Activated CD4-positive, alpha-beta T cell treated with anti-CD3 and anti-CD28 coated beads for 4 hours (primary cell): ENCODE results near the gene CDYL.

Source experiments
- DNase-seq, 2 donors: peaks; one replicate each; pipeline ENCODE4 v3.0.0-alpha.2; 2020

The CDYL gene, protein sequence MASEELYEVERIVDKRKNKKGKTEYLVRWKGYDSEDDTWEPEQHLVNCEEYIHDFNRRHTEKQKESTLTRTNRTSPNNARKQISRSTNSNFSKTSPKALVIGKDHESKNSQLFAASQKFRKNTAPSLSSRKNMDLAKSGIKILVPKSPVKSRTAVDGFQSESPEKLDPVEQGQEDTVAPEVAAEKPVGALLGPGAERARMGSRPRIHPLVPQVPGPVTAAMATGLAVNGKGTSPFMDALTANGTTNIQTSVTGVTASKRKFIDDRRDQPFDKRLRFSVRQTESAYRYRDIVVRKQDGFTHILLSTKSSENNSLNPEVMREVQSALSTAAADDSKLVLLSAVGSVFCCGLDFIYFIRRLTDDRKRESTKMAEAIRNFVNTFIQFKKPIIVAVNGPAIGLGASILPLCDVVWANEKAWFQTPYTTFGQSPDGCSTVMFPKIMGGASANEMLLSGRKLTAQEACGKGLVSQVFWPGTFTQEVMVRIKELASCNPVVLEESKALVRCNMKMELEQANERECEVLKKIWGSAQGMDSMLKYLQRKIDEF

GRCh38 chr6:4776131-4776492, at the start of gene CDYL:
TSS of gene CDYL (plus strand) at chr6:4776404. CDS start at chr6:4776784, 380 bp downstream.
- peak; percentile 85 for DNase-seq

GRCh38 chr6:4726645-4727044, 49.6 kb upstream of the CDYL start:
- no peak for DNase-seq

DNA sequence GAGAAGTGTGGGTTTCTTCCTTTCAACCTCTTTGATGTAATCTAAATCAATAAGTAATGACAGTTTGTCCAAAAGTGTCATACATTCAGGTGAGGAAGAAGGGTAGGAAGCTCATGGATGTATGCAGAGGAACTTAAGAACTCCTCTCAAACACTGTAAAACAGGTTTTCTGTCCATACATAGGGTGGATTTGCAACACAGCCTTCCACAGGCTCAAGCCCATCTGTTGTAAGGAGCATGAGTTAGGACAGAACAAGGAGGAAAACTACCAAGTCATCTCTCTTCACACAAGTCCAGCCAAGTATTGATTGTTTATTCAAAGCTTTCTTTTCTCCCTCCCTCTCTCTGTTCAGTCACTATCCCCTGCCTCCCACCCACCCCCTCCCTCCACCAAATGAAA, 49.0 kb upstream of the CDYL start:
- no peak for DNase-seq

GRCh38 chr6:4727671-4728435, 48.4 kb upstream of the CDYL start:
- DNase-seq: no peak

DNA sequence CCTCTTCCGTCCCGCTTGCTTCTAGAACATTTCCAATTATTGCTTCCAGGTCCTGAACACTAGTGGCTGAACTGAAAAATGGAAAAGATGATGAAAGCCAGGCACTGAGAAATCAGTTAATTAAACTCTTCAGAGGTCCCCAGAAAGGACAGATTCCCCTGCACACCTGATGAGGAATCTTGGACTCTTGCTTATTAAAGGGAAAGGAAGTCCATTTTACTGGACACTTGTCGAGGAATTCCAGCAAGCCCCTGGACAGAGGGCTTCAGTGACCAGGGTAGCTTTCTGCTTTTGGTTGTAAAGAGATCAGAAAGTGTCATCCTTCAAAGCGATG, 47.8 kb upstream of the CDYL start:
- no peak for DNase-seq

DNA sequence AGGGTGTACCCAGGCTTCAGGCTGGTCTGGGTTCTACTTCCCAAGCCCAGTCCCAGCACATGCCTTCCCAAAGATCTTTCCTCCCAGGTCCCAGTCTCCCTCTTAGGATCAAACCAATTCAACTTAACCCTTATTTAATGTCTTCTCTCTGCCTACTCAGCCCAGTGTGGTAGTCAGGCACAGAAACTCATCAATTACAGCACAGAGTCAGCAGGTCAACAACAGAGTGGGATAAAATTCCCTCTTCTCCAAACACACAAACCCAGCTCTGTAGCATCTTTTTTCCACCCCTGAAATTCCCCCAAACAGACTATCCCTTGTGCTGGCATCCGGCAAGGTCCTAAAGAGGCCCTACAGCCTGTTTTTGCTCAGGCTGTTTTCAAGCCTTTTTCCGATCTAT, 47.3 kb upstream of the CDYL start:
- no peak for DNase-seq

GRCh38 chr6:4731996-4732395, 44.2 kb upstream of the CDYL start:
- DNase-seq: no peak

DNA sequence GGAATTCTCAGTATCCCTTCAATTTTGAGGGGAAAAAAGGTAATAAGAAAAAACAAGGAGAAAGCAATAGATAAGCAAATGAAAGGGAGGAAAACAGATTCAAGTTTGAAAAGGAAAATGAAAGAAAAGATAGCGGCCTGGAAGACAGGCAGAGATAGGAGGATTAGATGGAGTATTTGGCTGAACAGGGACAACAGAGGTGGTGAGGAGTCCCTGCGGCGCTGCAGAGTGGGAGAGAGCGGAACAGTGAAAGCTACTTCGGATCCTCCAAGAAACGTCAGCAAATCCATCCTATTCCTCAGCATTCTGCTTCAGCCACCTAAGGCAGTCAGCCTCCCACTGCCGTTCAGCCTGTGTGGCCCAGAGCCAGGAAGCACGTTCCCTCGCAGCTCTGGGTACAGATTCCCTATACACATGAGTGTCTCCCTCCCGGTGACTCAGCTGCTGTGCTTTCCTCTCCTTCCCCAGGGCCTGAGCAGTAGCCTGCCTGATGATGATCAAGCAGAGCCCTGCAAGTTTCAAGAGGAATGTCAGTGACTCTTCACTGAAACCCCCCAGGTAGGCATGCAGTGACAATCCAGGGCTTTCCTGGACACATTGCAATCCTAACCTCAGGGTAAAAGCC, 43.4 kb upstream of the CDYL start:
- DNase-seq: no peak

DNA sequence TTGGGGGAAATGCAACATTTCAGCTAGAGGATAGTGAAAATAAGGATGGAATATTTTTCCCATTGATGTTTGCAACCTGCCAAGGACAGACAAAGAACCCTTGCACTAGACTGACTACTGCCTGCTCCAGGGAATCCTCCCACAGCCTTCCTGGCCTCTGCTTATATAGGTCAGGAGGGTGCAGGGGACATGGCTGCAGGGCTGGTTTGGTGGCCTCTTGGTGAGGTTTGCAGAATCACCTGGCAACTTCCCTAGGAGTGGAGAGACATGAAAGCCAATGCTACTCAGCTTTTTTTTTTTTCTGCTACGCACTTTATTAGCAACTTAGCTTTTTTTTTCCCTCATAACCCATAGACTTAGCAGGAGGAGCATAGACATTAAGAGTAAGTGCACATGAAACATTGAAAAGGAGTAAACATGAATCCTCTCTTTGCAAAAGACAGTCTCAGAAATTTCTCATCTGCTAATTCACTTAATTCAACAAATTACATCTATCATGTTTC, 39.8 kb upstream of the CDYL start:
- DNase-seq: no peak

DNA sequence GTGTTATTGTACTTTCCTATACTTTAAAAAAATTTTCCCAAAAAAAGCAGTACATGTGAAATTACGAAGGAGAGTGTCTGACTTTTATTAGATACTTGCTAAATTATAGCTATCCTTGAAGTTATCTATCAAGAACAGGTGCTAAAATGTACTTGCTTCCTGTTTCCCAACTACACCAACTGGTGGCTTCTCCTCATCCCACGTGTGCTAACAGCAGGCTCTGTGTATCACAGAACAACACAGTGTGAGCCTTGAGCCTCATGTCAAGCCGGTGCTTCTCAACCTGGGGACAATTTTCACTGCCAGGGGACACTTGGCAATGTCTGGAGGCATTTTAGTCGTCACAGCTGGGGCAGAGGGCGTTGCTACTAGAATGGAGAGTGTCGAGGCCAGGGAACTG, 36.2 kb upstream of the CDYL start:
- no peak for DNase-seq

DNA sequence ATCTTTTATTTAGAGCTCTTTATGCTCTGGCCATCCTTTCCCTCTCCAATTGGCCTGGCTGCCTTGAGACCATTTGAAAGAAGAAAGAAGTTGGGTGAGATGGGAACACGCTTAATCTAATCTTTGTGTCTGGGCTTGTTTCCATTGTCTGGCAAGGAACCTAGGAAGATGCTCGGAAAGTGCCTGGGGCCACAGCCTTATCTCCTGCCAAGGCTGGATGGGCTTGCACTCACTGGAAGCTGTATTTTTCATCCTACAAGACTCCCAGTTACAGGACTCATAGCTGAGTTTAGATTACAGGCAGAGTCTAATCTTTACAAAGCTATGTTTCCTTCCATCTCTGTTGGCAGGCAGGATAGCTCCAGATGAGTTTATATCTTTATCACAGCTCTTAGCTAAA, 33.1 kb upstream of the CDYL start:
- DNase-seq: no peak

- no peak for DNase-seq
Measured at GRCh38 chr6:4743926-4744325, 32.3 kb upstream of the CDYL start.

GRCh38 chr6:4747588-4747987, 28.6 kb upstream of the CDYL start:
- no peak for DNase-seq

DNA sequence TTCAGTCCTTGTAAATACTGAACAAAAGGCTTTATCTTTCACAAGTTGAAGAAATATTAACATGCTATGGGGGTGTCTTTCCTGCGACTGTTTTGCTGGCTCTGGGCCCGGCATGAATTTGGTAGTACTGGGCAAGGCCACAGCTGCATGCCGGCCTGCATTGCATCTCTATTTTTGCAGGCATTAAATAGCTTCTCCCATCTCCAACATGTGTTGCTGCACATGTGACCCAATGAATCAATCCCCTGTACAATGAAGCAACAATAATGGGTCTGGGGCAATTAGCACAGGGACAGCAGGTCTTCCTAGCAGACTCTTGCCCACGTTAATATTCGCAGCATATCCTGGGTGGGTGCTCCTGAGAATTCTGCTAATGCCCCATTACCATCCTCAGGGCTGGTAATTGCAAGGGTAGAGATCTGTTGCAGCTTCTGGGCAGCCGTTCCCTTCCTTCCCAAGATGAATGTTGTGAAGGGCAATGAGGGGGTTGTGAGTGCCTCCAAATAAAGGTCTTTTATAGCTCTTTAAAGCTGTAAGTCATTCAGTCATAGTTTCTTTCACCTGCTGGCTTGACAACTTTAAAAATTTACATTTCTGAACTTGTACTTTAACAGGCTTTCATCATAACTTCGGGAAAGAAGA, 24.3 kb upstream of the CDYL start:
- no peak for DNase-seq

DNA sequence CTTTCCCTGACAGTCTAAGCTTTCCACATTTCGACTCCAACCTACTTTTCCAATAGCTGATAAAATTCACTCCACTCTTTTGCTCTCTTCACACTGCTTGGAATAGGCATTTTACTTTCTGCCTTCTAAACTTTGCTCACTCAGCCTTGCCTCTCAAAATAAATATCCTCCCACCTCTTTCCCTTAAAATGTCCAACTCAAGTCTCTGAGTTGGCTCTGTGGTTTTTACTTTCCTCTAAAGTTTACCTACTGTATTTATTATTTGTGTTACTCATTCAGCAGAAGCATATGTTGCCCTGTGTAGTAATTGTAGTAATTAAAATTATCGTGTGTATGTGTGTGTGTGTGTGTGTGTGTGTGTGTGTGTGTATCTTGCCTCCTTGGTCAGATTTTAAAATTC, 20.0 kb upstream of the CDYL start:
- DNase-seq: no peak

- no peak for DNase-seq
Measured at GRCh38 chr6:4759997-4760396, 16.2 kb upstream of the CDYL start.

DNA sequence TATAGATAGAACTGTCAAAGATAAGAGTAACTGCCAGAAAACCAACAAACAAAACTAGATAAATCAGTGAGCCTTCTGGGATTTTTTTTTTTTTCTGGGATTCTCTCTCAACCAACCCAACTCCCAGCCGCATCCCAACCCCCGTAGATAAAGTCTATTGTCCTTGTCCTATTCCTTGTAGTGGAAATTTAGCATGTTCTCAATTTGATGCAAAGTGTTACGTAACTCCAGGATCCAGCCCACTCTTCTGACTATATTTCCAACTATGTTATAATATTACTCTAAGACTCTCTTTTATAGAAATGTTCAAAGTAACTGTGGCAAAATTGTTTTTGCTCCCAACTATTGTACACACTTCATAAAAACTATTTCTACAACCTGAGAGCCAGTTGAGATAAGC, 15.4 kb upstream of the CDYL start:
- no peak for DNase-seq

GRCh38 chr6:4762294-4762693, 13.9 kb upstream of the CDYL start:
- DNase-seq: no peak

- no peak for DNase-seq
Measured at GRCh38 chr6:4763921-4764320, 12.3 kb upstream of the CDYL start.

GRCh38 chr6:4768815-4769214, 7.4 kb upstream of the CDYL start:
- DNase-seq: no peak

GRCh38 chr6:4772750-4773149, 3.5 kb upstream of the CDYL start:
- no peak for DNase-seq

GRCh38 chr6:4773181-4773580, 3.0 kb upstream of the CDYL start:
- DNase-seq: peak in 1 of 2 donors; percentile 8

- no peak for DNase-seq
Measured at GRCh38 chr6:4774296-4774695, 1.9 kb upstream of the CDYL start.
